ENCODE measurements around the gene PTTG1IP. TPM values are rescaled to one million over a fixed set of nuclear protein-coding genes. Genes with fewer than 3 reads are reported as not detected.

Gene PTTG1IP
- total and polyA plus RNA-seq, 2 of the 13 experiments (the other 11 are each of a cell fraction or from before 2014, with no cell fraction given) = 161 to 700 TPM

GRCh38 chr21:44853601-44854390 lies 19.7 kb downstream of the PTTG1IP start:
- POLR2A ChIA-PET = no interaction called here
- H3K79me2 ChIP-seq (ENCODE audit: insufficient read depth, low read length) = peaks cover 57% of the 10 kb centered on the region
- H2AFZ ChIP-seq (ENCODE audit: low read length) = no peak overlapping the region
- in situ Hi-C loops (cut with HindIII; ENCODE audit: extremely low pct_ligation_motif_present, low pct_unique_long_range_greater_than_20kb) (no loop called here), intact Hi-C loops (cut with micrococcal nuclease; ENCODE audit: unreplicated experiment) (no loop called here)
- no peak overlapping the region for H3K27ac ChIP-seq (ENCODE audit: extremely low read length, insufficient read depth, low read length)
- H3K36me3 ChIP-seq (replicated peaks in 1 of 2; ENCODE audit: control insufficient read depth in 1 of 2, insufficient read depth in 2 of 2, low read length in 2 of 2) = peaks cover 55 to 96% of the 10 kb centered on the region in 2 experiments
- CTCF ChIA-PET (ENCODE audit: low intra/inter-chr PET ratio, low total read pairs) = no interaction called here
- WGBS (ENCODE audit: low lambda C conversion rate) = 97% methylated on average over 21 of the region's 34 CpGs
- FAIRE-seq (no peak), DNase-seq (ENCODE audit: low spot score) (no peak), ATAC-seq (no peak)
- H3K9me3 ChIP-seq (ENCODE audit: low read length) = no peaks in the 10 kb centered on the region
- no TSS peak for BruUV-seq (replicated peaks)
- no peak overlapping the region for H3K9ac ChIP-seq (ENCODE audit: insufficient read depth, low read depth, low read length)
- peak; percentile 37; the same call in 1 of the 2 replicates for TF ChIP-seq RBFOX2 (IDR thresholded peaks at IDR 0.05; ENCODE audit: low read depth, low read length)
- TF ChIP-seq ZNF720 (CRISPR knock-in tag; IDR thresholded peaks at IDR 0.05) = no peak
- no peak for TF ChIP-seq RORA (CRISPR knock-in tag; IDR thresholded peaks at IDR 0.05)
- TF ChIP-seq ZNF687 (CRISPR knock-in tag; IDR thresholded peaks at IDR 0.05) = peak; percentile 24; the same call in 1 of the 2 replicates
- peak; percentile 85 for TF ChIP-seq AGO2 (optimal IDR thresholded peaks at IDR 0.05; ENCODE audit: low read depth, low read length)
- TF ChIP-seq PHB2 (IDR thresholded peaks at IDR 0.05; ENCODE audit: partially characterized antibody) = no peak
- peak in 1 of 2 experiments; percentile 36; a peak in 1 of 4 replicates for TF ChIP-seq POLR2A (IDR thresholded peaks at IDR 0.05; ENCODE audit: insufficient read depth in 1 of 2, low read depth in 2 of 2, low read length in 2 of 2)
- no peak for TF ChIP-seq DNMT1 (CRISPR knock-in tag; IDR thresholded peaks at IDR 0.05)
- TF ChIP-seq RBM22 (optimal IDR thresholded peaks at IDR 0.05; ENCODE audit: low read length) = peak; percentile 17
- no peak for TF ChIP-seq SUZ12 (IDR thresholded peaks at IDR 0.05; ENCODE audit: low read depth, low read length)
- no peak for TF ChIP-seq THRA (CRISPR knock-in tag; IDR thresholded peaks at IDR 0.05; ENCODE audit: borderline replicate concordance)
- peak; percentile 3 for TF ChIP-seq AGO1 (IDR thresholded peaks at IDR 0.05; ENCODE audit: low read depth, low read length, poor library complexity, severe bottlenecking)
- TF ChIP-seq CBX1 (IDR thresholded peaks at IDR 0.05; ENCODE audit: low read depth) = no peak
- no peak for TF ChIP-seq CREB3 (CRISPR knock-in tag; IDR thresholded peaks at IDR 0.05)
- no peak for TF ChIP-seq KLF16 (CRISPR knock-in tag; IDR thresholded peaks at IDR 0.05)
- no peak for TF ChIP-seq CHD2 (IDR thresholded peaks at IDR 0.05; ENCODE audit: low read depth, low read length)
- no peaks in the 10 kb centered on the region for H3K27me3 ChIP-seq (ENCODE audit: control insufficient read depth in 1 of 2, insufficient read depth in 2 of 2, low read length in 2 of 2)
- H3K4me2 ChIP-seq (ENCODE audit: low read depth, low read length) = no peak overlapping the region
- H3K4me3 ChIP-seq (replicated peaks in 1 of 3; ENCODE audit: insufficient read depth in 1 of 3, low read depth in 2 of 3, low read length in 3 of 3) = no peak overlapping the region
- peaks cover 35% of the 10 kb centered on the region for H3K4me1 ChIP-seq (ENCODE audit: insufficient read depth, low read length)
- H4K20me1 ChIP-seq (ENCODE audit: insufficient read depth, low read length) = peaks cover 92% of the 10 kb centered on the region

Measured in HepG2 (cell line).